ENCODE data around the gene SPATA17. TPM values are rescaled to one million over a fixed set of nuclear protein-coding genes. Genes with fewer than 3 reads are reported as not detected.

SPATA17 gene
- total and polyA plus RNA-seq, 2 of the 8 experiments (the other 6 are each of a cell fraction or from before 2014, with no cell fraction given) = 0.17 to 0.48 TPM

- H3K27ac ChIP-seq (ENCODE audit: low read depth, low read length) = no peak overlapping the region
- no peak overlapping the region for H4K5ac ChIP-seq (ENCODE audit: insufficient read length, low read depth, low read length)
- no peak overlapping the region for H2BK120ac ChIP-seq (replicated peaks; ENCODE audit: low read depth, low read length)
- no peak overlapping the region for H3K23ac ChIP-seq (ENCODE audit: insufficient read length)
- H2AK5ac ChIP-seq (ENCODE audit: low read depth, low read length) = no peak overlapping the region
- no peak overlapping the region for H3K9ac ChIP-seq (replicated peaks in 1 of 4; ENCODE audit: extremely low read depth in 1 of 4, low read depth in 3 of 4, low read length in 3 of 4)
- H3K56ac ChIP-seq (replicated peaks; ENCODE audit: insufficient read length, low read depth, low read length) = no peak overlapping the region
- H3K36me3 ChIP-seq (ENCODE audit: control insufficient read depth in 2 of 4, insufficient read depth in 4 of 4, low read length in 3 of 4) = no peaks in the 10 kb centered on the region
- no peak overlapping the region for H3K18ac ChIP-seq (ENCODE audit: extremely low read depth, low read length)
- no peak overlapping the region for H3K4me2 ChIP-seq (ENCODE audit: insufficient read depth in 1 of 2, low read depth in 2 of 2, low read length in 2 of 2)
- H3K4me1 ChIP-seq (replicated peaks in 1 of 4; ENCODE audit: control insufficient read depth in 3 of 4, insufficient read depth in 4 of 4, low read length in 3 of 4) = no peaks in the 10 kb centered on the region
- H2BK15ac ChIP-seq (ENCODE audit: low read length) = no peak overlapping the region
- H2AFZ ChIP-seq (ENCODE audit: low read length) = no peak overlapping the region
- H2BK12ac ChIP-seq (ENCODE audit: low read depth, low read length) = no peak overlapping the region
- H4K20me1 ChIP-seq (replicated peaks in 1 of 2; ENCODE audit: control insufficient read depth in 1 of 2, insufficient read depth in 2 of 2, low read length in 2 of 2) = no peaks in the 10 kb centered on the region
- CTCF ChIA-PET (ENCODE audit: partially characterized antibody) = interaction anchor here (0.7 kb wide), 1 partner anchor 17 kb away, joined by 3 read pairs; no protein-coding TSS in a partner anchor
- no peak overlapping the region for H2BK20ac ChIP-seq (ENCODE audit: low read length)
- WGBS, 2 experiments (ENCODE audit: extremely low coverage in 1 of 2, insufficient coverage in 1 of 2, insufficient read length in 1 of 2, insufficient replicate concordance in 2 of 2, low coverage in 1 of 2, low lambda C conversion rate in 2 of 2, missing lambda C conversion rate in 1 of 2) = 88% methylated on average over 3 of the region's 3 CpGs; no CpG with 5 or more reads in 1 of the 2 experiments
- no peaks in the 10 kb centered on the region for H3K23me2 ChIP-seq (ENCODE audit: low read depth, low read length)
- H3K9me3 ChIP-seq (ENCODE audit: insufficient read depth in 2 of 2, low read depth in 1 of 2, low read length in 1 of 2) = no peaks in the 10 kb centered on the region
- H3K27me3 ChIP-seq (replicated peaks in 1 of 4; ENCODE audit: control insufficient read depth in 3 of 4, extremely low read depth in 1 of 4, insufficient read depth in 3 of 4, low read length in 3 of 4) = no peaks in the 10 kb centered on the region
- H3K79me2 ChIP-seq (ENCODE audit: control insufficient read depth in 1 of 2, insufficient read depth in 2 of 2, low read length in 2 of 2) = no peaks in the 10 kb centered on the region
- DNase-seq (ENCODE audit: low read depth in 1 of 2, low spot score in 2 of 2) = no peak
- H4K91ac ChIP-seq (replicated peaks; ENCODE audit: insufficient read length, low read length) = no peak overlapping the region
- H3K4ac ChIP-seq (replicated peaks; ENCODE audit: insufficient read length, low read depth, low read length) = no peak overlapping the region
- no peak overlapping the region for H3K4me3 ChIP-seq (ENCODE audit: extremely low read depth in 1 of 4, insufficient read depth in 2 of 4, low read depth in 3 of 4, low read length in 4 of 4)
- H3K79me1 ChIP-seq (ENCODE audit: low read depth, low read length) = no peaks in the 10 kb centered on the region
- POLR2A ChIA-PET (ENCODE audit: partially characterized antibody) = no interaction called here
- H4K8ac ChIP-seq (ENCODE audit: extremely low read depth, insufficient read depth, low read length) = no peak overlapping the region
- FAIRE-seq = no peak
- H2BK5ac ChIP-seq (ENCODE audit: low read depth, low read length) = no peak overlapping the region
- no peak overlapping the region for H3K14ac ChIP-seq (ENCODE audit: insufficient read length)
- peak in 1 of 2 experiments; percentile 5; a peak in 1 of 4 replicates for TF ChIP-seq RAD21 (IDR thresholded peaks at IDR 0.05 in 1 of 2, conservative IDR thresholded peaks at IDR 0.05 in 1 of 2; ENCODE audit: low read depth in 2 of 2, low read length in 2 of 2)
These were observed 216.5 kb downstream of the SPATA17 start for GRCh38 chr1:217847643-217848042.

All from H1 (cell line).